Endothelial cell of umbilical vein (primary cell): ENCODE measurements around the gene ZNF511. TPM values are rescaled to one million over a fixed set of nuclear protein-coding genes. Genes with fewer than 3 reads are reported as not detected.

Experiments used
- BruUV-seq: library from RNA; stranded (reverse); fragments of 400-500 nt; replicated peaks from 2 replicates; lab custom pipeline; 2021; lab: Mats Ljungman, UMichigan
- CTCF ChIA-PET: fragments of 300-600, 350-600 bp; sonication (Branson Sonifier 250); formaldehyde crosslinking; loops from one replicate; lab custom pipeline; 2021; ENCODE audit warnings: antibody characterized with exemption, inconsistent platforms; lab: Charles Lee
- POLR2A ChIA-PET: fragments of 300-600, 350-600 bp; sonication (Branson Sonifier 250); formaldehyde crosslinking; loops from one replicate; lab custom pipeline; 2021; ENCODE audit warnings: antibody characterized with exemption, inconsistent platforms; lab: Charles Lee
- DNase-seq: peaks from one replicate; pipeline ENCODE4 v3.0.0-alpha.2; 2011; ENCODE audit warnings: low read depth, low spot score
- FAIRE-seq: peaks from 2 replicates; lab custom pipeline; 2011; peaks lifted over from hg19 to GRCh38; lab: Jason Lieb, UNC
- H2AFZ ChIP-seq: 2 replicates; pipeline ENCODE4 v1.6.0; 2012; ENCODE audit warnings: low read depth, low read length, control low read depth, inconsistent platforms
- H3K27ac ChIP-seq: 2 replicates; pipeline ENCODE4 v1.5.1; 2011; ENCODE audit warnings: low read depth, mild to moderate bottlenecking, control low read depth, low read length, moderate library complexity; ENCODE audit not compliant: insufficient read depth
- H3K27me3 ChIP-seq, 2 experiments: 2 replicates each; pipeline versions ENCODE4 v1.6.0 to v1.6.1; 2011; ENCODE audit warnings: low read length in 2 of 2, mixed read lengths in 1 of 2; ENCODE audit not compliant: control insufficient read depth in 2 of 2, insufficient read depth in 2 of 2
- H3K36me3 ChIP-seq, 2 experiments: 2 replicates in 1 of 2; 3 replicates in 1 of 2; pipeline ENCODE4 v1.5.1; 2011; ENCODE audit warnings: low read length in 2 of 2, mild to moderate bottlenecking in 1 of 2, moderate library complexity in 1 of 2; ENCODE audit not compliant: control insufficient read depth in 2 of 2, insufficient read depth in 2 of 2; ENCODE audit errors: extremely low read depth in 1 of 2
- H3K4me1 ChIP-seq: 3 replicates; pipeline ENCODE4 v1.5.1; 2011; ENCODE audit warnings: mild to moderate bottlenecking, low read length; ENCODE audit not compliant: control insufficient read depth, insufficient read depth; ENCODE audit errors: extremely low read depth
- H3K4me2 ChIP-seq: 2 replicates; pipeline ENCODE4 v1.6.1; 2011; ENCODE audit warnings: low read length, control low read depth, mixed read lengths; ENCODE audit not compliant: insufficient read depth
- H3K4me3 ChIP-seq, 3 experiments: fragments of 200-600 bp in 1 of 3; sonication (generic), shearing (Covaris generic) in 1 of 3; replicated peaks in 1 of 3; 2 replicates each; pipeline ENCODE4 v1.5.1; 2011 to 2016; ENCODE audit warnings: control low read depth in 3 of 3, low read length in 3 of 3, mild to moderate bottlenecking in 2 of 3, inconsistent platforms in 1 of 3, low read depth in 1 of 3, moderate library complexity in 1 of 3; ENCODE audit not compliant: insufficient read depth in 1 of 3
- H3K79me2 ChIP-seq: 2 replicates; pipeline ENCODE4 v1.6.0; 2012; ENCODE audit warnings: low read length, inconsistent platforms; ENCODE audit not compliant: control insufficient read depth, insufficient read depth
- H3K9ac ChIP-seq: replicated peaks from 2 replicates; pipeline ENCODE3; 2011; ENCODE audit warnings: low read length, control low read depth; ENCODE audit not compliant: insufficient read depth; ENCODE audit errors: extremely low read depth
- H3K9me1 ChIP-seq: replicated peaks from 3 replicates; pipeline ENCODE4 v1.6.0; 2011; ENCODE audit warnings: mild to moderate bottlenecking, low read length; ENCODE audit not compliant: control insufficient read depth, insufficient read depth; ENCODE audit errors: extremely low read depth
- H3K9me3 ChIP-seq: replicated peaks from 2 replicates; pipeline ENCODE4 v1.5.1; 2012; ENCODE audit warnings: low read length, inconsistent platforms; ENCODE audit not compliant: control insufficient read depth, insufficient read depth
- H4K20me1 ChIP-seq: replicated peaks from 2 replicates; pipeline ENCODE3; 2011; ENCODE audit warnings: mild to moderate bottlenecking, low read length; ENCODE audit not compliant: control insufficient read depth, insufficient read depth; ENCODE audit errors: extremely low read depth
- CTCF ChIP-seq, 2 donors: IDR thresholded peaks; 1 replicate in 1 of 2; 2 replicates in 1 of 2; pipeline ENCODE4 v1.5.1; 2011; ENCODE audit warnings: low read length in 2 of 2, mild to moderate bottlenecking in 2 of 2, moderate library complexity in 2 of 2, control low read depth in 1 of 2, inconsistent platforms in 1 of 2, low read depth in 1 of 2; ENCODE audit not compliant: insufficient read depth in 1 of 2; ENCODE audit errors: extremely low read depth in 1 of 2
- EZH2 ChIP-seq: IDR thresholded peaks from 2 replicates; pipeline ENCODE4 v1.6.1; 2012; ENCODE audit warnings: borderline replicate concordance, low read depth, mild to moderate bottlenecking, moderate library complexity, low read length, inconsistent platforms; ENCODE audit not compliant: severe bottlenecking
- FOS ChIP-seq: IDR thresholded peaks from 2 replicates; pipeline ENCODE4 v1.6.1; 2011; ENCODE audit warnings: mild to moderate bottlenecking, low read length, moderate library complexity, borderline replicate concordance; ENCODE audit not compliant: insufficient read depth
- GATA2 ChIP-seq: IDR thresholded peaks from 2 replicates; pipeline ENCODE4 v1.7.0; 2011; ENCODE audit warnings: low read depth, mild to moderate bottlenecking, moderate library complexity, mixed read lengths, low read length; ENCODE audit not compliant: insufficient read length, insufficient read depth
- JUN ChIP-seq: IDR thresholded peaks from 2 replicates; pipeline ENCODE4 v1.6.1; 2011; ENCODE audit warnings: borderline replicate concordance, low read depth; ENCODE audit not compliant: insufficient read length, insufficient read depth
- MYC ChIP-seq: IDR thresholded peaks from one replicate; pipeline ENCODE4 v1.6.1; 2011; ENCODE audit warnings: mild to moderate bottlenecking, low read depth, low read length
- POLR2A ChIP-seq: IDR thresholded peaks from 2 replicates; pipeline ENCODE4 v1.6.1; 2012; ENCODE audit warnings: low read depth, mild to moderate bottlenecking, control low read depth, low read length
- POLR2AphosphoS5 ChIP-seq: IDR thresholded peaks from 2 replicates; pipeline ENCODE4 v1.6.1; 2012; ENCODE audit warnings: low read depth, mild to moderate bottlenecking, control low read depth, low read length, moderate library complexity; ENCODE audit not compliant: insufficient read depth
- dilution Hi-C: fragments of 300-500 bp; cut with MboI; formaldehyde crosslinking; loops from one replicate; pipeline ENCODE4 v1.15.0; 2019; ENCODE audit warnings: low sequenced_read_pairs; ENCODE audit not compliant: extremely low pct_ligation_motif_present
- intact Hi-C: fragments of 100-400 bp; cut with micrococcal nuclease; formaldehyde crosslinking; loops from one replicate; pipeline ENCODE4 v1.10.0; 2022
- polyA plus RNA-seq, 4 experiments: library from polyadenylated mRNA; depleted of rRNA in 3 of 4; stranded (reverse) in 3 of 4; unstranded in 1 of 4; fragments of >200 nt; gene quantifications; 2 replicates each; pipeline versions ENCODE4 v1.2.1 to v1.2.3, GENCODE V29; 2011 to 2012; ENCODE audit warnings: missing spikeins in 1 of 4
- total RNA-seq: library from RNA; stranded (reverse); gene quantifications from 2 replicates; pipeline ENCODE4 v1.2.3, GENCODE V29; 2021
- TF ChIP-seq, protein P1 (sequence below): IDR thresholded peaks from 2 replicates; pipeline ENCODE4 v1.6.1; 2011; ENCODE audit not compliant: insufficient read depth, insufficient read length

Gene ZNF511
- total and polyA plus RNA-seq, 2 donors (not counting 3 experiments of a cell fraction or from before 2014, with no cell fraction given) = 25.6 to 37.9 TPM

GRCh38 chr10:133267293-133267692, 41.4 kb upstream of the ZNF511 start:
- Histone ChIP-seq H2AFZ (no peak overlapping the region), H4K20me1 (no peaks in the 10 kb centered on the region), H3K27ac (no peak overlapping the region), H3K9me3 (no peaks in the 10 kb centered on the region), H3K9ac (no peak overlapping the region), H3K27me3 (peaks cover 0 to 4% of the 10 kb centered on the region in 2 experiments), H3K4me1 (no peaks in the 10 kb centered on the region), H3K4me3 (no peak overlapping the region), H3K79me2 (no peaks in the 10 kb centered on the region), H3K36me3 (no peaks in the 10 kb centered on the region), H3K9me1 (no peaks in the 10 kb centered on the region), H3K4me2 (no peak overlapping the region)
- ChIA-PET POLR2A (no interaction called here), CTCF (interaction anchor here (1.0 to 1.6 kb wide), 2 partner anchors 10 to 41 kb away, joined by 4 to 5 read pairs; no protein-coding TSS in a partner anchor)
- FAIRE-seq (no peak), DNase-seq (no peak)
- TF ChIP-seq GATA2 (no peak), FOS (no peak), CTCF (IDR thresholded peaks at IDR 0.05; ENCODE audit: extremely low read depth in 1 of 2, insufficient read depth in 1 of 2, low read depth in 1 of 2, low read length in 2 of 2) (no peak), MYC (no peak), EZH2 (no peak), JUN (no peak), POLR2A (no peak), POLR2AphosphoS5 (no peak)
- TF ChIP-seq, protein P1, sequence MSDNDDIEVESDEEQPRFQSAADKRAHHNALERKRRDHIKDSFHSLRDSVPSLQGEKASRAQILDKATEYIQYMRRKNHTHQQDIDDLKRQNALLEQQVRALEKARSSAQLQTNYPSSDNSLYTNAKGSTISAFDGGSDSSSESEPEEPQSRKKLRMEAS = no peak
- intact Hi-C loops = no loop called here
- dilution Hi-C loops = no loop called here
- no TSS peak for BruUV-seq
